ENCODE results near the gene OR4D10. TPM values are rescaled to one million over a fixed set of nuclear protein-coding genes. Genes with fewer than 3 reads are reported as not detected.

Gene OR4D10
- total and polyA plus RNA-seq, 2 of the 13 experiments (the other 11 are each of a cell fraction or from before 2014, with no cell fraction given) = not detected

- no peak overlapping the region for H3K27ac ChIP-seq (ENCODE audit: extremely low read length, insufficient read depth, low read length)
- intact Hi-C loops (cut with micrococcal nuclease; ENCODE audit: unreplicated experiment) (no loop called here), in situ Hi-C loops (cut with HindIII; ENCODE audit: extremely low pct_ligation_motif_present, low pct_unique_long_range_greater_than_20kb) (no loop called here)
- TF ChIP-seq KLF13 (CRISPR knock-in tag; IDR thresholded peaks at IDR 0.05) = no peak
- TF ChIP-seq BATF2 (CRISPR knock-in tag; IDR thresholded peaks at IDR 0.05) = no peak
- TF ChIP-seq FOXM1 (CRISPR knock-in tag; IDR thresholded peaks at IDR 0.05) = no peak
- TF ChIP-seq NFIC (IDR thresholded peaks at IDR 0.05; ENCODE audit: low read length) = no peak
- no peak for TF ChIP-seq ZNF24 (IDR thresholded peaks at IDR 0.05)
- no peak for TF ChIP-seq PRDM4 (CRISPR knock-in tag; IDR thresholded peaks at IDR 0.05; ENCODE audit: borderline replicate concordance)
- TF ChIP-seq ZNF766 (CRISPR knock-in tag; IDR thresholded peaks at IDR 0.05; ENCODE audit: borderline replicate concordance) = no peak
- TF ChIP-seq ZUFSP (CRISPR knock-in tag; IDR thresholded peaks at IDR 0.05; ENCODE audit: borderline replicate concordance) = no peak
- no peak for TF ChIP-seq NR1H2 (CRISPR knock-in tag; IDR thresholded peaks at IDR 0.05; ENCODE audit: borderline replicate concordance, low read depth)
- no peaks in the 10 kb centered on the region for H3K27me3 ChIP-seq (ENCODE audit: control insufficient read depth in 1 of 2, insufficient read depth in 2 of 2, low read length in 2 of 2)
- no TSS peak for BruUV-seq (replicated peaks)
- no peak for FAIRE-seq
- no peak for ATAC-seq
- H3K79me2 ChIP-seq (ENCODE audit: insufficient read depth, low read length) = no peaks in the 10 kb centered on the region
- no peak overlapping the region for H2AFZ ChIP-seq (ENCODE audit: low read length)
- no peak overlapping the region for H3K4me2 ChIP-seq (ENCODE audit: low read depth, low read length)
- POLR2A ChIA-PET = no interaction called here
- H3K4me1 ChIP-seq (ENCODE audit: insufficient read depth, low read length) = no peaks in the 10 kb centered on the region
- H3K9ac ChIP-seq (ENCODE audit: insufficient read depth, low read depth, low read length) = no peak overlapping the region
- CTCF ChIA-PET (ENCODE audit: low intra/inter-chr PET ratio, low total read pairs) = no interaction called here
- no peaks in the 10 kb centered on the region for H4K20me1 ChIP-seq (ENCODE audit: insufficient read depth, low read length)
- H3K4me3 ChIP-seq (replicated peaks in 1 of 3; ENCODE audit: insufficient read depth in 1 of 3, low read depth in 2 of 3, low read length in 3 of 3) = no peak overlapping the region
- no peaks in the 10 kb centered on the region for H3K36me3 ChIP-seq (replicated peaks in 1 of 2; ENCODE audit: control insufficient read depth in 1 of 2, insufficient read depth in 2 of 2, low read length in 2 of 2)
- no peak for DNase-seq (ENCODE audit: low spot score)
- H3K9me3 ChIP-seq (ENCODE audit: low read length) = no peaks in the 10 kb centered on the region
Observed at GRCh38 chr11:59427068-59427382, 46.1 kb upstream of the OR4D10 start.

All from HepG2 (cell line).